ENCODE data around the gene HSPG2.

The HSPG2 gene

GRCh38 chr1:21886486-21887215 lies 50.5 kb downstream of the HSPG2 start:
- FAIRE-seq (no peak), DNase-seq (ENCODE audit: extremely low spot score, insufficient read length, low read depth) (no peak)

DNA sequence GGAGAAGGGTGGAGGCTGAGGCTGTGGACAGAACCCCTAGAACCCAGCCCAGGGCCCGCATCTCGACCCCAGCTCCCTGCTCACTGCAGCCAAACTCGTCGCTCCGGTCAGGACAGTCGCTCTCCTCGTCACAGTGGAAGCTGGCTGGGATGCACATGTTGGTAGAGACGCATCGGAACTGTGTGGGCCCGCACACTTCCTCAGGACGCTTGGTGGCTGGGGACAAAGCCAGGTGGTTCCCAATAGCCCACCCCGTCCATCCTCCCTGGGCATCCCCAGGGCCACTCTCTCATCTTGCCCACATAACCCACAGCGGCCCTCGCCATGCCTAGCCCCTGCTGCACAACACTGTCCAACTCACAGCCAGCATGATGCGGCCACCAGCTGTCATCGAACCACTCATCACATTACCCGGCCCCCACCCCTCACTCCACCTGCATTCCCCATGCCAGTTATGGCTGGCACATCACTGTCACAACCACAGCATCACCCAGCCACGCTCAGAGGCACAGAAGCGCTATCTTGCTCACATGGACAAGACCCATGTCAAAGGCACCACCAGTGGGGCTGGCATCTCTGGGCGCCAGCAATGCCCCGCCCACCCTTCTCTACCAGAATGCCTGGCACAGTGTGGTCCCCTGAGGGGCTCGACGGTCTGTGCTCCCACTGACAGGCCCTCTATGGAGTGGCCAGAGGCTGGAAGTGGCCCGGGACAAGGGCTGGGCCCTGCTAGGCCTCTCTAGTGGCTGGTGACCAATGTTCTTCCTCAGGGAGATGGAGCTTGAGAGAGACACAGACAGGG lies 51.7 kb downstream of the HSPG2 start:
- FAIRE-seq (no peak), DNase-seq (ENCODE audit: extremely low spot score, insufficient read length, low read depth) (no peak)

DNA sequence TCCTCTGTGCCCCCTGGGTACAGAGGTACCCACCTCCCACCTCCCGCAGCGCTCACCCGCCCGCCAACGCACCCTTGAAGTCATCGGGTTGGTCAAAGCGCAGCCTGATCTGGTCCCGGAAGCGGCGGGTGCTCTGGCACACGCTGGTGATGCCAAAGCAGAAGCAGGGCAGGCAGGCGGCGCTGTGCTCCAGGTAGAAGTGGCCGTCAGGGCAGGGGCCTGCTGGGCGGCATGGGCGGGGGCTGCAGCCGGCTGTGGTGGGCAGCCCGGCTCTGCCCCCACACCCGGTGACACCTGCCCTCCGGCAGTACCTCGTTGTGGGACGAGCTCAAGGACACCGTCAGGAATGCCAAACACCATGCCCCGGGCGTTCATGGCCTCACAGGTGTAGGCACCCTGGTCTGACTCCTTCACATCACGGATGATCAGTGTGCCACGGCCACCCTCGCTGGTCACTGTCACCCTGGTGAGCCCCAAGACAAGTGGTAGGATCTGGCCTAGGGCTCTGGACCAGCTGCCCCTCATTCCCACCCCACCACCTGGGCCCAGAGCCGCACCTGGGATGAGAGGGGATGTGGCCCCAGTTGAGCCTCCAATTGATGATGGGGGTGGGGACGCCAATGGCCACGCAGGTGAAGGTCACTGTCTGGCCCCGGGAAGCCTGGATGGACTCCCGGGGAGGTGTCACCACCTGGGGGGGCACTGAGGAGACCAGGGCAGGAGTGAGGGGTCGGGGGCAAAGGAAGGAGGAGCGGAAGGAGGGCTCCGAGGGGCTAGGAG lies 52.5 kb downstream of the HSPG2 start:
- FAIRE-seq (no peak), DNase-seq (ENCODE audit: extremely low spot score, insufficient read length, low read depth) (no peak)

GRCh38 chr1:21882721-21883415 lies 54.2 kb downstream of the HSPG2 start:
- FAIRE-seq: no peak
- no peak for DNase-seq (ENCODE audit: extremely low spot score, insufficient read length, low read depth)

GRCh38 chr1:21881250-21881649 lies 55.9 kb downstream of the HSPG2 start:
- FAIRE-seq (no peak), DNase-seq (ENCODE audit: extremely low spot score, insufficient read length, low read depth) (no peak)

DNA sequence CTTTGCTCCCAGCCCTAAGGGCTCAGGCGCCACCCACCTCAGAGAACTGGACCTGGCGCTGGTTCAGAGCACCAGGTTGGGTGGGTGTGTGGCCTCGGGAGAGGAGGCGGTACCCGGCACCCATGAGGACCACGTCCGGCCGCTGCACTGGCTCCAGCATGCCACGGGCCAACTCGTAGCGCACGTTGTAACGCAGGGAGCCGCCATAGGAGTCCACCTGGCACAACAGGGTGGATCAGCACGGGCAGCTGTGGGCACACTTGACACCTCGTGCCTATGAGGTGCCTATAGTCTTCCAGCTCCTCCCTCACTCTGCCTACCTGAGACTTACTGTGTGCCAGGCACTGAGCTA lies 56.5 kb downstream of the HSPG2 start:
- DNase-seq (ENCODE audit: extremely low spot score, insufficient read length, low read depth): no peak
- FAIRE-seq: no peak

DNA sequence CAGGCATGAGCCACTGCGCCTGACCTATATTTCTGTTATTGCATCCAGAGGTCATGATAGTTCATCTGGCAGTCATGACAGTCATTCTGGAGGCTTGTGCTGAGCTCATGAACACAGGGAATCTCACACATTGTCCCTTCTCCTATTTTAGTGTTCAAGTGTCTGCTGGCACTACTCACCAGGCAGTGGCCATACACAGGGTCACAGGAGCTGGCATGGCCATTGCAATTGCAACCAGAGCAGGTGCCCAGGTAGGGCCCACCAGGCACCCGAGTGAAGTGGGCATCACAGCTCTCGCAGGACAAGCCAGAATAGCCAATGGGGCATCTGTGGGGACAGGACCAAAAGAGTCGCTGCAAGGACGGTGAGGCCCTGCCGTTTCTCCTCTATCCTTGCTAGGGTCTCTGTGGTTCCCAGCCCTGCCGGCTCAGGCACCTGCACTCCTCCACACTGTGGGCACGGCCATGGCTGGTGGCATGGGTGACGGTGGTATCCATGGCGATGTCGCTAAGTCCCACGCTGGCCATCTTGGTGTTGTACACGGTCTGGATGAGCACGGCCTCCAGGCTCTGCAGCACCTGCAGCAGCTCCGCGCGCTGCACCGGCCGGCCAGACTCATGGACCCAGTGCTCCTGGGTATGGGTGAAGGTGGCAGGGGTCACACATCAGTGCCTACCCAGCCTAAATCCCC lies 57.0 kb downstream of the HSPG2 start:
- FAIRE-seq: no peak
- DNase-seq (ENCODE audit: extremely low spot score, insufficient read length, low read depth): no peak

DNA sequence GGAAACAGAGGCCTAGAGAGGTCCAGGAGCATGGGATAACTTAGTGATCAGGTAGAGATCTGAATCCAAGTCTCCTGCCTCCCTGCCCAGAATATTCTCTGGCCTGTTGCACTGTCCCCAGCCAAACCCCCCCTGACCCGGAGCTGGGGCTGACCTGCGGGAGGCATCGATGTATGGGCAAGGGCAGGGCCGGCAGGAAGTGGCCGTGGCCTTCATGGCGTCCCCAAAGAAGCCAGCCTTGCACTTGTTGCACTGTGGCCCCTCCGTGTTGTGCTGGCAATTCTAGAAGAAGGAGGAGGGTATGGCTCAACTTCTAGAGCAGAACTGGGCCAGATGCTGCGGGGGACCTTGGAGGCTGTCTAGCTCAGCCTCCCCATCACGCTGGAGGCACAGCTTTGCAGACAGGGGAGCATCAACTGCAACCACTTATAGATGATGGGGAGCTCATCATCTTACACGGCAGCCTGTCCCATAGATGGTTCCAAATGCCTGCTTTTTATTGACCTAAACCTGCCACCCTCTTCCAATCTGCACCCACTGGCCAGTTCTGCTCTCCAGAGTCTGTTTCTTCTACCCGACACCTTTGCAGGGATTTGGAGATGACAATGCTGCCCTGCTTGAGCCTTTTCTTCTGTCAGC lies 58.2 kb downstream of the HSPG2 start:
- FAIRE-seq: no peak
- DNase-seq (ENCODE audit: extremely low spot score, insufficient read length, low read depth): no peak

DNA sequence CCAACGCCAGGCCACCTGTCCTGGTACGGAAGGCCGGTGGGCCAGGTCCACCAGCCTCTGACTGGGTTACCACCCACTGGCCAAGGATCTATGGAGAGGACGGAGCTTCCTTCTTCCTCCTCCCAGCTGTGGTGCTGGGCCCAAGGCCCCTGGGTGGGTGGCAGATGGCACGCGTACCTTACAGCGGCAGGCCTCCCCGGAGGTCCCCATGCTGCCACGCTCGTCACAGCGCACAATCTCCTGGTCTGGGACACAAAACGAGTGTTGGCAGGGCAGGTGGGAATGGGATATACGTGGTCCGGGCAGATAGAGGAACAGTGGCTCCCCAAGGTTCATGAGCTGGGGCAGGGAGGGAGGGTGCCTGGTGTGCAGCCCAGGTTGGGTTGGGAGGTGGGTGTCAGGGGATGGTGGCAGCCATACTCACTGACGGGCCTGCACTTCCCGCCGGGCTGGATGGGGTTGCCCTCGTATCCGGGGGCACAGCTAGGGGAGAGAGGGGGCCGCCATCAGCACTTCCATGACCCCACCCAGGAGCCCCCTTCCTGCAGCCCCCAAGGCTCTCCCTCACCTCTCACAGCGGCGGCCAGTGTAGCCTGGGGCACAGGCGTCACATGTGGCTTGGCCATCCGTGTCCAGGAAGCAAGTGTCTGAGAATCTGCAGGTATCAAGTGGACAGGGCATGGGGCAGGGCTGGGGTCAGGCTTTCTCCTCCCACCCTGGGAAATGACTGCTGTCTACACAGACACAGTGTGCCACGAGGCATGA lies 58.9 kb downstream of the HSPG2 start:
- DNase-seq (ENCODE audit: extremely low spot score, insufficient read length, low read depth) (no peak), FAIRE-seq (no peak)

GRCh38 chr1:21876267-21876666 lies 60.8 kb downstream of the HSPG2 start:
- FAIRE-seq: no peak

DNA sequence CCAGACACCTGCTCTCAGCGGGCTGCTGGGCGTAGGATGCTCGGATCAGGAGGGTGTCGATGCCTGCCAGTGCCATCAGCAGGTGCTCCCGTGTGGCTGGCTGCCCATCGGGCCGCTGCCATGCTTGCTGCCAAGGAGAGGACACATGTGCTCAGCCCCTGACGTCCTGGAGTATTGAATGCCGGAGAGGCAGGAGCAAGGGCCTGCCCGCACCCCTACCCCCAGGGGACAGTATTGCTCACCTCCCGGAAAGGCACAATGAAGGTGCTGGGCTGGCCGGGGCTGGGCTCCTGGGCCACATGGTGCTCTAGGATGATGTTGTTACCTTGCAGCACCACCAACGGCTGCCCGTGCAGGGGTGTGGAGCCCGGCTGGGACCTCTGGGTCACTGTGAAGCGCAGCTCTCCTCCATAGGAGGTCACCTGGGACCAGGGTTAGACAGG lies 61.5 kb downstream of the HSPG2 start:
- no peak for FAIRE-seq
- no peak for DNase-seq (ENCODE audit: extremely low spot score, insufficient read length, low read depth)

More at GRCh38 chr1:21876267-21876666, 60.8 kb downstream of the HSPG2 start:
- no peak for DNase-seq (ENCODE audit: extremely low spot score, insufficient read length, low read depth)

GRCh38 chr1:21874778-21875547 lies 62.1 kb downstream of the HSPG2 start:
- DNase-seq (ENCODE audit: extremely low spot score, insufficient read length, low read depth) (no peak), FAIRE-seq (no peak)

- no peak for DNase-seq (ENCODE audit: extremely low spot score, insufficient read length, low read depth)
- FAIRE-seq: no peak
Observed at GRCh38 chr1:21874328-21874727, 62.8 kb downstream of the HSPG2 start.

DNA sequence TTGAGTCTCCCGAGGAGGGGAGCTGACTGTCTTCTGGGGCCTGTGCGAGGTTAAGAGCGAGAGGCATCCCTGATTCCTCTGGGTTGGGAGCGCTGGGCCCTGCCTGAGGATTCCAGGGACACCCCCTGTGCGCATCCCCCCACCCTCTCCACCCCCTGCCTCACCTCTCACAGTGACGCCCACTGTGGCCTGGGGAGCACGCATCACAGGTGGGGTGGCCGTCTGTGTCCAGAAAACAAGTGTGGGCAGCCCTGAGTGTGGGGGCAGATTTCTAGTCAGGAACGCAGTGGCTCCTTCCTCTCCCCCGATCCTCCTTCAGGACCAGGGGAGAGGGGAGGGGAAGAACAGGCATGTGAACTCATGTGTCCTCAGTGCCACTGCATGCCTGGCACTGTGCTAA lies 63.3 kb downstream of the HSPG2 start:
- FAIRE-seq: no peak

DNA sequence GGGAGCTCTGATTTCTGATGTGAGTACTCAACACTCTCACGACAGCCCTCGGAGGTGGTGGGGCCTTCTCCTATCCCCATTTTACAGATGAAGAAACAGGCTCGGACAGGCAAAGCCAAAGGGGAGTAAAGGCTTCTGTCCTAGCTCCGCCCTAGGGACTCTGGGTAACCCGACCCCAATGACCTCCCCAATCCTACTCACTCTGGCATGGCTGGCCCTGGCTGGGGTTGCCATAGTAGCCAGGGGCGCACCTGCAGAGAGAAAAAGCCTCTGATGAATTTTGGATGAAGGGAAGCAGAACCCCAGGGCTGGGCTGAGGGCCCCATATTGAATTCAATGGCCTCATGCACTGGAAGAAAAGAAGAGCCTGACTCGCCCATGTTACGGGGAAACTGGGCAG lies 63.9 kb downstream of the HSPG2 start:
- no peak for FAIRE-seq
- DNase-seq (ENCODE audit: extremely low spot score, insufficient read length, low read depth): no peak

More for the DNA sequence above, 63.3 kb downstream of the HSPG2 start:
- DNase-seq (ENCODE audit: extremely low spot score, insufficient read length, low read depth): no peak

DNA sequence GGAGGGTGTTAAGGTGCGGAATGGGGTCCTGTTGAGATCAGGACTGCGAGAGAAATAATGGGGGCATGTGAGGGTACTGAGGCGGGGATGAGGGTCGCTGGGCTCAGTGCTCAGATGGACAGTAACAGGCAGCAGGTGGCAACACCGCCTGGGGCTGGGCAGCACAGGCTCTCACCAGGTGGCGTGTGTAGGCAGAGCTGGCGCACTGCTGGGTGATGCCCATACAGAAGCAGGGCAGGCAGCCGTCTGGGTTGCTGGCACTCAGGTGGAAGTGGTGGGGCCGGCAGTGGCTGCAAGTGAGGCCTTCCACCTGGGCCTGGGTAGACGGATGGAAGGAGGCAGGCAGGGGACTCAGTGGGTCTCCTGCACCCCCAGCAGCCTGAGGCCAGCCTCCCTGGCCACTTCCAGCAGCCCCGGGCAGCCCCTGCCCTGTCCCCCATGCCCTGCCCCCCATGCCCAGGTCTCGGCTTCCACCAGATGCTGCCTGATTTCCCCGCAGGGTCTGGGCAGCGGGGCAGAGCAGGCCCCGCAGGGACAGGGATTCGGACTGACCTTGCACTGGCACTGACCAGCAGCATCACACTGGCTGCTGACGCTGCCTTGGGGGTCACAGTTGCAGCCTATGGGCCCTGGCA lies 64.5 kb downstream of the HSPG2 start:
- FAIRE-seq (no peak), DNase-seq (ENCODE audit: extremely low spot score, insufficient read length, low read depth) (no peak)

DNA sequence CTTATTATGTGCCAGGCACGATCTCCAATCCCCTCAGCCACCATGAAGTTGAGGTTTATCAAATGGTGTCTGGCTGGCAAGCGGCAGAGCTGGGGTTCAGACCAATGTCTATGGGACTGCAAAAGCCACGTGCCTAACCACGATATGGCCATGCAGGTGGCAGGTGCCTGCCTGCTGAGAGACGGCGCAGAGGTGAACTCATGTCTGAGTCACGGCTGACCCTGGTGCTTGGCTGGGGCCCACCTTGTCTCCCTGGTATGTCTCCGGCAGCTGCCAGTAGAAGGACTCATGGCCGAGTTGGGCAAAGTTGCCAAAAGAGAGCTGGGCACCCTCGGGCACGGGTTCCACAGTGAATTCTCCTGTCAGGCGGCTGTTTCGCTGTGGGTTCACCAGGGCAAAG lies 65.2 kb downstream of the HSPG2 start:
- DNase-seq (ENCODE audit: extremely low spot score, insufficient read length, low read depth): no peak
- FAIRE-seq: no peak

All from GM18507 (cell line).